Skeletal muscle tissue (tissue), 4 donors: Measurements from ENCODE around the gene PLEKHD1. TPM values are rescaled to one million over a fixed set of nuclear protein-coding genes. Genes with fewer than 3 reads are reported as not detected.

Source experiments
- H3K27ac ChIP-seq: one replicate; pipeline ENCODE4 v1.7.0; 2013; ENCODE audit warnings: mild to moderate bottlenecking, low read depth, low read length, inconsistent platforms
- H3K27me3 ChIP-seq, 3 donors: one replicate each; pipeline ENCODE4 v1.7.0; 2013; ENCODE audit warnings: low read length in 3 of 3; ENCODE audit not compliant: control insufficient read depth in 3 of 3, insufficient read depth in 3 of 3
- H3K36me3 ChIP-seq, 3 donors: one replicate each; pipeline ENCODE4 v1.7.0; 2013; ENCODE audit warnings: low read length in 3 of 3; ENCODE audit not compliant: control insufficient read depth in 3 of 3, insufficient read depth in 3 of 3
- H3K4me1 ChIP-seq, 3 donors: one replicate each; pipeline ENCODE4 v1.7.0; 2013; ENCODE audit warnings: low read length in 3 of 3, mild to moderate bottlenecking in 3 of 3; ENCODE audit not compliant: control insufficient read depth in 3 of 3, insufficient read depth in 3 of 3
- H3K4me3 ChIP-seq, 3 donors: one replicate each; pipeline ENCODE4 v1.7.0; 2013; ENCODE audit warnings: low read length in 3 of 3
- H3K9ac ChIP-seq, 3 donors: one replicate each; pipeline ENCODE4 v1.7.0; 2013; ENCODE audit warnings: low read length in 3 of 3, mild to moderate bottlenecking in 3 of 3, moderate library complexity in 2 of 3, low read depth in 1 of 3
- H3K9me3 ChIP-seq, 3 donors: one replicate each; pipeline ENCODE4 v1.7.0; 2013; ENCODE audit warnings: low read length in 3 of 3; ENCODE audit not compliant: control insufficient read depth in 3 of 3
- total RNA-seq: library from RNA; depleted of rRNA; stranded (reverse); fragments of >200 nt; gene quantifications from one replicate; pipeline ENCODE4 v1.2.3, GENCODE V29; 2014
- donor health status: Osteomylitis.

Gene PLEKHD1
- total RNA-seq, 1 donor from 2014 or later, result under 0.01 TPM

GRCh38 chr14:69479696-69480095 lies 4.8 kb upstream of the PLEKHD1 start:
- H3K27me3 ChIP-seq, result peaks cover 3 to 8% (median 5%) of the 10 kb centered on the region in 3 donors
- H3K27ac ChIP-seq, result no peak overlapping the region

GRCh38 chr14:69480136-69480535 lies 4.4 kb upstream of the PLEKHD1 start:
- peaks cover 20 to 34% (median 33%) of the 10 kb centered on the region in 3 donors for H3K4me1 ChIP-seq
- no peaks in the 10 kb centered on the region for H3K9me3 ChIP-seq
- H3K27ac ChIP-seq, result no peak overlapping the region
- no peak overlapping the region for H3K4me3 ChIP-seq
- no peak overlapping the region for H3K9ac ChIP-seq
- H3K27me3 ChIP-seq, result peaks cover 5 to 12% (median 9%) of the 10 kb centered on the region in 3 donors
- H3K36me3 ChIP-seq, result no peaks in the 10 kb centered on the region

More at GRCh38 chr14:69479696-69480095, 4.8 kb upstream of the PLEKHD1 start:
- H3K4me3 ChIP-seq, result no peak overlapping the region
- H3K36me3 ChIP-seq, result no peaks in the 10 kb centered on the region
- no peaks in the 10 kb centered on the region for H3K9me3 ChIP-seq
- H3K4me1 ChIP-seq, result peaks cover 18 to 30% (median 29%) of the 10 kb centered on the region in 3 donors
- no peak overlapping the region for H3K9ac ChIP-seq

GRCh38 chr14:69481815-69482568 lies 2.5 kb upstream of the PLEKHD1 start:
- no peak overlapping the region for H3K27ac ChIP-seq
- no peaks in the 10 kb centered on the region for H3K9me3 ChIP-seq
- peaks cover 20 to 34% (median 33%) of the 10 kb centered on the region in 3 donors for H3K4me1 ChIP-seq
- H3K4me3 ChIP-seq, result no peak overlapping the region
- no peak overlapping the region for H3K9ac ChIP-seq
- peaks cover 8 to 24% (median 13%) of the 10 kb centered on the region in 3 donors for H3K27me3 ChIP-seq
- H3K36me3 ChIP-seq, result no peaks in the 10 kb centered on the region

- Histone ChIP-seq H3K27me3 (peaks cover 8 to 24% (median 13%) of the 10 kb centered on the region in 3 donors), H3K9ac (peak overlapping the region in 1 of 3 donors; percentile 56), H3K36me3 (no peaks in the 10 kb centered on the region), H3K4me3 (peak overlapping the region; percentile 64 to 76 (median 69)), H3K27ac (peak overlapping the region; percentile 65), H3K4me1 (peaks cover 20 to 34% (median 33%) of the 10 kb centered on the region in 3 donors), H3K9me3 (no peaks in the 10 kb centered on the region)
Observed at GRCh38 chr14:69483765-69484443, 624 bp upstream of the PLEKHD1 start.

- Histone ChIP-seq H3K9ac (no peak overlapping the region), H3K4me3 (peak overlapping the region in 1 of 3 donors; percentile 76), H3K27me3 (peaks cover 8 to 21% (median 13%) of the 10 kb centered on the region in 3 donors), H3K4me1 (peaks cover 20 to 34% (median 33%) of the 10 kb centered on the region in 3 donors), H3K9me3 (no peaks in the 10 kb centered on the region), H3K36me3 (no peaks in the 10 kb centered on the region), H3K27ac (no peak overlapping the region)
Observed at GRCh38 chr14:69485315-69485660, 760 bp downstream of the PLEKHD1 start.

GRCh38 chr14:69485701-69486100 lies 1.2 kb downstream of the PLEKHD1 start:
- H3K9me3 ChIP-seq, result no peaks in the 10 kb centered on the region
- H3K27me3 ChIP-seq, result peaks cover 8 to 21% (median 13%) of the 10 kb centered on the region in 3 donors

GRCh38 chr14:69487226-69487625 lies 2.7 kb downstream of the PLEKHD1 start:
- Histone ChIP-seq H3K36me3 (no peaks in the 10 kb centered on the region), H3K4me3 (no peak overlapping the region), H3K9me3 (no peaks in the 10 kb centered on the region), H3K4me1 (peaks cover 22 to 26% (median 22%) of the 10 kb centered on the region in 3 donors), H3K9ac (no peak overlapping the region), H3K27me3 (peaks cover 8 to 21% (median 13%) of the 10 kb centered on the region in 3 donors), H3K27ac (no peak overlapping the region)

More at GRCh38 chr14:69485701-69486100, 1.2 kb downstream of the PLEKHD1 start:
- Histone ChIP-seq H3K36me3 (no peaks in the 10 kb centered on the region), H3K4me1 (peaks cover 20 to 37% (median 33%) of the 10 kb centered on the region in 3 donors), H3K4me3 (no peak overlapping the region), H3K27ac (no peak overlapping the region), H3K9ac (no peak overlapping the region)

- Histone ChIP-seq H3K27ac (no peak overlapping the region), H3K4me1 (peaks cover 20 to 22% (median 22%) of the 10 kb centered on the region in 3 donors), H3K9ac (no peak overlapping the region), H3K36me3 (no peaks in the 10 kb centered on the region), H3K4me3 (no peak overlapping the region), H3K27me3 (peaks cover 8 to 21% (median 13%) of the 10 kb centered on the region in 3 donors), H3K9me3 (no peaks in the 10 kb centered on the region)
Observed at GRCh38 chr14:69487771-69488170, 3.2 kb downstream of the PLEKHD1 start.

- H3K9me3 ChIP-seq, result no peaks in the 10 kb centered on the region
- no peak overlapping the region for H3K4me3 ChIP-seq
- no peaks in the 10 kb centered on the region for H3K36me3 ChIP-seq
- H3K27ac ChIP-seq, result no peak overlapping the region
- H3K27me3 ChIP-seq, result peaks cover 6 to 21% (median 10%) of the 10 kb centered on the region in 3 donors
- peaks cover 5 to 10% (median 8%) of the 10 kb centered on the region in 3 donors for H3K4me1 ChIP-seq
- H3K9ac ChIP-seq, result no peak overlapping the region
Observed at GRCh38 chr14:69489495-69489894, 5.0 kb downstream of the PLEKHD1 start.
